A673 (cell line): ENCODE measurements around the gene CELF3.

Experiments
- CTCF ChIP-seq: fragments of 300-800, 200-600 bp; sonication (generic); conservative IDR thresholded peaks from 2 replicates; pipeline ENCODE4 v1.5.1; 2017; ENCODE audit warnings: low read depth, mild to moderate bottlenecking, antibody characterized with exemption, low read length, moderate library complexity, mixed read lengths
- EZH2 ChIP-seq: fragments of 200-600 bp; sonication (generic); IDR thresholded peaks from 2 replicates; pipeline ENCODE4 v1.6.1; 2017; ENCODE audit warnings: borderline replicate concordance, low read depth, mild to moderate bottlenecking, mixed read lengths, antibody characterized with exemption, low read length; ENCODE audit not compliant: poor library complexity, severe bottlenecking

- no peak for TF ChIP-seq CTCF
- TF ChIP-seq EZH2 = no peak
Observed at GRCh38 chr1:151716771-151717631, at the start of gene CELF3.
